Measurements from ENCODE around the gene ZGLP1.
"Not testable (repeated sequence)": the region's sequence is repeated elsewhere in the genome, so short reads cannot be mapped to it uniquely, and the experiment has no call there.

ZGLP1 gene

DNA sequence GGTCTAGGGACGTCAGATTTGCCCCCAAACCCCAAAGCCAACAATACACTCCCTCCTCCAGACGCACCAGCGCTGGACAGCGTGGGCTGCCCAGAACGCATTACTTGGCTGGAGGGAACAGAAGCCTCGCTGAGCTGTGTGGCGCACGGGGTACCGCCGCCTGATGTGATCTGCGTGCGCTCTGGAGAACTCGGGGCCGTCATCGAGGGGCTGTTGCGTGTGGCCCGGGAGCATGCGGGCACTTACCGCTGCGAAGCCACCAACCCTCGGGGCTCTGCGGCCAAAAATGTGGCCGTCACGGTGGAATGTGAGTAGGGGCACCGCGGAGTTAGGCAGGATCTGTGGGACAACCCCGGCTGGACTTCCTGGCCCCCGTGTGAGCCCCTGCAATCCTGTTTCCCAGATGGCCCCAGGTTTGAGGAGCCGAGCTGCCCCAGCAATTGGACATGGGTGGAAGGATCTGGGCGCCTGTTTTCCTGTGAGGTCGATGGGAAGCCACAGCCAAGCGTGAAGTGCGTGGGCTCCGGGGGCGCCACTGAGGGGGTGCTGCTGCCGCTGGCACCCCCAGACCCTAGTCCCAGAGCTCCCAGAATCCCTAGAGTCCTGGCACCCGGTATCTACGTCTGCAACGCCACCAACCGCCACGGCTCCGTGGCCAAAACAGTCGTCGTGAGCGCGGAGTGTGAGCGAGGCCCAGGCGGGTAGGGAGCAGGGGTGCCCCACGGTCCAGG, 15.8 kb downstream of the ZGLP1 start:
- no peak for DNase-seq (ENCODE audit: low spot score)

DNA sequence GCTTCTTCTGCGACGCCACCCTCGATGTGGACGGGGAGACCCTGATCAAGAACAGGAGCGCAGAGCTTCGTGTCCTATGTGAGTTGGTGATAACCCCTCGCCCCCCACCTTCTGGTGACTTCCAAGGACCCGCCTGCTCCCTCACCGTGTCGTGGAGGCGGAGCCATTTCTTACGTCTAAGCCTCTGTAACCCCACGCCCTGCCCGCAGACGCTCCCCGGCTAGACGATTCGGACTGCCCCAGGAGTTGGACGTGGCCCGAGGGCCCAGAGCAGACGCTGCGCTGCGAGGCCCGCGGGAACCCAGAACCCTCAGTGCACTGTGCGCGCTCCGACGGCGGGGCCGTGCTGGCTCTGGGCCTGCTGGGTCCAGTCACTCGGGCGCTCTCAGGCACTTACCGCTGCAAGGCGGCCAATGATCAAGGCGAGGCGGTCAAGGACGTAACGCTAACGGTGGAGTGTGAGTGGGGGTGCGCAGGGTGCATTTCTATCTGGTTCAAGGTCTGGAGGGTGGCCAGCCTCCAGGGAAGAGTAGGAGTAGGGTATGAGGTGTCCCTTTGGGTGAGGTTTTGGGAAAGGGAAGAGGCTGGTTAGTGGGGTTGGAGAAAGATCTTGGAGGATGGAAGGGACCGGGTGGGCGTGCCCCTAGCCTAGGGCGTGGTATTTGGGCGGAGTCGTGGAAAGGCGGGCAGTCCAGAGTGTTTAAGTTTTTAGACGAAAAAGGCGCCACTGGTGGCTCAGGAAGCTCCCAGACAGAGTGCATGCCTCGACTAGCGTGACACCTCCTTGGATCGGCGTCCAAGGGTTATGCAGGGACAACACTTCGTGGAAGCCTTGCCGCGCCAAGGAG, 16.6 kb downstream of the ZGLP1 start:
- peak; percentile 28 for DNase-seq (ENCODE audit: low spot score)

DNA sequence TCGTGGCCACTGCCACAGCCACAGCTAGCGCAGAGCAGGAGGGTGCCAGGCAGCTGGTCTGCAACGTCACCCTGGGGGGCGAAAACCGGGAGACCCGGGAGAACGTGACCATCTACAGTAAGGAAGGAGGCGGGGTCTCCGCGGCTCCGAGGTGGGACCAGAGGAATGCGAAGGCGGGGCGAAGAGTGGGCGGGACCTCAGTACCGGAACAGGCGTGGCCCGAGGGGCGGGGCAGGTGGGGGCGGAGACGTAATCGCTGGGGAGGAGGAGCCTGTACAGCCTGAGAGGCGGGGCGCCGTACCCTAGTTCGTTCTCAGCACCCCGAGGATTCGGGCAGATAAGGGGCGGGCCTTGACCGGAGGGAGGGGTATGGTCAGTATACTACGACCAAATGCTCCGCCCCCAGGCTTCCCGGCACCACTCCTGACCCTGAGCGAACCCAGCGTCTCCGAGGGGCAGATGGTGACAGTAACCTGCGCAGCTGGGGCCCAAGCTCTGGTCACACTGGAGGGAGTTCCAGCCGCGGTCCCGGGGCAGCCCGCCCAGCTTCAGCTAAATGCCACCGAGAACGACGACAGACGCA, 17.3 kb downstream of the ZGLP1 start:
- peak; percentile 96 for DNase-seq (ENCODE audit: low spot score)

DNA sequence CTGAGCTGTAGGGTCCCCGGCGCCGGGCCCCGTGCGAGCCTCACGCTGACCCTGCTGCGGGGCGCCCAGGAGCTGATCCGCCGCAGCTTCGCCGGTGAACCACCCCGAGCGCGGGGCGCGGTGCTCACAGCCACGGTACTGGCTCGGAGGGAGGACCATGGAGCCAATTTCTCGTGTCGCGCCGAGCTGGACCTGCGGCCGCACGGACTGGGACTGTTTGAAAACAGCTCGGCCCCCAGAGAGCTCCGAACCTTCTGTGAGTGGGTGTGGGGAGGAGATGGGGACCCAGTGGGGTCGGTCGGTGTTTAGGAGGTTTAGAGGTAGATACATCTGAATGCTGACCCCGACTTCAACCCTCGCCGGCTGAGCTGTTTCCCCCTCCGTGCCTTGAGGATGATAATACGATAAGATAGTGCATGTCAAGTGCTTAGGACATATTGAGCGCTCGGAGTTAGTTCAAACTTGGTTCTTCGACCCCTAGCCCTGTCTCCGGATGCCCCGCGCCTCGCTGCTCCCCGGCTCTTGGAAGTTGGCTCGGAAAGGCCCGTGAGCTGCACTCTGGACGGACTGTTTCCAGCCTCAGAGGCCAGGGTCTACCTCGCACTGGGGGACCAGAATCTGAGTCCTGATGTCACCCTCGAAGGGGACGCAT, 17.9 kb downstream of the ZGLP1 start:
- no peak for DNase-seq (ENCODE audit: low spot score)

DNA sequence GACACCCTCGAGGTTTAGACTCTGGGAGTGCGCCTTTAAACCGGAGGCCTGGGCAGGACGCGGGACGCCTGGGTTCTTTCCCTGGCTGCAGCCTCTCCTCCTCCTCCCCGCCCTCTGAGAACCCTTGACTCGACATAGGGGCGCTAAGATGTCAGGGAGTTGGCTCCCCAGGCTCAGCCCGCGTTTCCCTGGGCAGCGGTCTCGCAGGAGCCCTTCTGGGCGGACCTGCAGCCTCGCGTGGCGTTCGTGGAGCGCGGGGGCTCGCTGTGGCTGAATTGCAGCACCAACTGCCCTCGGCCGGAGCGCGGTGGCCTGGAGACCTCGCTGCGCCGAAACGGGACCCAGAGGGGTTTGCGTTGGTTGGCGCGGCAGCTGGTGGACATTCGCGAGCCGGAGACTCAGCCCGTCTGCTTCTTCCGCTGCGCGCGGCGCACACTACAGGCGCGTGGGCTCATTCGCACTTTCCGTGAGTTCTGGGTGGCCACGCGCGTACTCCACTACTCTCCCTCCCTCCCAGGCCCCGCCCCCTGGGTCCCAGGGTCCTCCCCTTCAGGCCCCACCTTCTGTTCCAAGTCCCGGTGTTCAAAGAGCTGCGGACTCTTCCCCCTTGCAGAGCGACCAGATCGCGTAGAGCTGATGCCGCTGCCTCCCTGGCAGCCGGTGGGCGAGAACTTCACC, 18.6 kb downstream of the ZGLP1 start:
- peak; percentile 89 for DNase-seq (ENCODE audit: low spot score)

DNA sequence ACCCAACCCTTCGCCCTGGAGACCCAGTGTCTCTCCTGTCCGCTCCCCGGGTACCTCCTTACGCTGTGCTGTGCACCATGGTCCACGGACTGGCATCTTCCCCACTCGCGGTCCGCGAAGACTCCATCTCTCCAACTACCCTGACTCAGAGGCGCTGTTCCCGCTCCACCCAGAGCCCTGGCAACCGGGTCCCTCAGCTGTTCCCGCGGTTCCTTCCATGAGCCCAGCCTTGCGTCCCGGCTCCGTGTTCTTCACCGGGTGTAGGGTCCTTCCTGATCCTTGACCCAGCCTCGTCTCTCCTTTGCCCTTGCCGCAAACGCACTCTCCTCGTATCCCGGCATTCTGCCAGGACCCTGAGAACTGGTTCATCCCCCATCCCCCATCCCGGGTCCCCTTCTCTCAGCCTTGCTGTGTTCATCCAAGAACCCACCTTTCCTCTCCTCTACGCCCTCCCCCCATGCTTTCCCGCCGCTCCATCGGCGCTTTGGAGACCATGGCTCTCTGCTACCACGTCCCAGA, 19.2 kb downstream of the ZGLP1 start:
- DNase-seq (ENCODE audit: low spot score) = peak; percentile 40

DNA sequence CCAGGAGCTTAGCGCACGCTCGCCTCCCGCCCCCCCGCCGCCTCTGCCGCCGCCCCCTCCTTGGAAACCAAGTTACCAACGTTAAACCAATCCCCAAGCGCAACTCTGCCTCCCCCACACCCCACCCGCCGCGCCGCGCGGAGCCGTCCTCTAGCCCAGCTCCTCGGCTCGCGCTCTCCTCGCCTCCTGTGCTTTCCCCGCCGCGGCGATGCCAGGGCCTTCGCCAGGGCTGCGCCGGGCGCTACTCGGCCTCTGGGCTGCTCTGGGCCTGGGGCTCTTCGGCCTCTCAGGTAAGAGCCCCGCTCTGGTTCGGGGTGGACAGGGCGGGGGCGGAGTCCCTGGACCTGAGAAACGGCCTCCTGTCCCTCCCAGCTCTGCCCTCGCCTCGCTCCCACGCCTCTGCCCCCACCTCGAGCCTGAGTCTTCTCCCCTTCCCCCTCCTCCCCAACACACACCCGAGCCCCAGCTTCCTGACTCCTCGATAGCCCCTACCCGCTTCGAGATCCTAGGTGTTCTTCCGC, 19.7 kb downstream of the ZGLP1 start, which contains the start of gene ICAM5:
TSS of gene ICAM5 (plus strand) at position 117 of the 521 bp plus-strand sequence. CDS start at position 209, 92 bp downstream.
- DNase-seq (ENCODE audit: low spot score) = no peak

DNA sequence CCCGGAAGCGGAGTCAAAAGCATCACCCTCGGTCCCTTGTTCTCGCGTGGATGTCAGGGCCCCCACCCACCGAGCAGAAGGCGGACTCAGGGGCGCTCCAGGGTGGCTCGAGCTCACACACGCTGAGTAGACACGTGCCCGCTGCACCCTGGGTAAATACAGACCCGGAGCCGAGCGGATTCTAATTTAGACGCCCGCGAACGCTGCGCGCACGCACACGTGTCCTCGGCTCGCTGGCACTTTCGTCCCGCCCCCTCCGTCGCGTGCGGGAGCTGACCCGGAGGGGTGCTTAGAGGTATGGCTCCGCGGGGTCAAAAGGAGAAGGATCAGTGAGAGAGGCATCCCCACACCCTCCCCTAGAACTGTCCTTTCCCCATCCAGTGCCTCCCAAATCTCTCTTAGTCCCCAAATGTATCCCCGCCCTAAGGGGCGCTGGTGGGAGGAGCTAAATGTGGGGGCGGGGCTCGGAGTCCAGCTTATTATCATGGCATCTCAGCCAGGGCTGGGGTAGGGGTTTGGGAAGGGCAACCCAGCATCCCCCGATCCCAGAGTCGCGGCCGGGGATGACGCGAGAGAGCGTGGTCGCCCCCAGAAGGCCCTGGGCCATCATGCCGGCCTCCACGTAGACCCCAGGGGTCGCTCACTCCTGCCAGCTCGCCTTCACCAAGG, 20.3 kb downstream of the ZGLP1 start:
- DNase-seq (ENCODE audit: low spot score) = peak; percentile 86

DNA sequence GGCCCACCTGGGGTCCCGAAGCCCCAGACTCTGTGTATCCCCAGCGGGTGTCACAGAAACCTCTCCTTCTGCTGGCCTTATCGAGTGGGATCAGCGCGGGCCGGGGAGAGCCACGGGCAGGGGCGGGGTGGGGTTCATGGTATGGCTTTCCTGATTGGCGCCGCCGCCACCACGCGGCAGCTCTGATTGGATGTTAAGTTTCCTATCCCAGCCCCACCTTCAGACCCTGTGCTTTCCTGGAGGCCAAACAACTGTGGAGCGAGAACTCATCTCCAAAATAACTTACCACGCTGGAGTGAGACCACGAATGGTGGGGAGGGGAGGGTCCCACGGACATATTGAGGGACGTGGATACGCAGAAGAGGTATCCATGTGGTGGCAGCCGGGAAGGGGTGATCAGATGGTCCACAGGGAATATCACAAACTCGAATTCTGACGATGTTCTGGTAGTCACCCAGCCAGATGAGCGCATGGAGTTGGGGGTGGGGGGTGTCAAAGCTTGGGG, 20.9 kb downstream of the ZGLP1 start:
- peak; percentile 97 for DNase-seq (ENCODE audit: low spot score)

DNA sequence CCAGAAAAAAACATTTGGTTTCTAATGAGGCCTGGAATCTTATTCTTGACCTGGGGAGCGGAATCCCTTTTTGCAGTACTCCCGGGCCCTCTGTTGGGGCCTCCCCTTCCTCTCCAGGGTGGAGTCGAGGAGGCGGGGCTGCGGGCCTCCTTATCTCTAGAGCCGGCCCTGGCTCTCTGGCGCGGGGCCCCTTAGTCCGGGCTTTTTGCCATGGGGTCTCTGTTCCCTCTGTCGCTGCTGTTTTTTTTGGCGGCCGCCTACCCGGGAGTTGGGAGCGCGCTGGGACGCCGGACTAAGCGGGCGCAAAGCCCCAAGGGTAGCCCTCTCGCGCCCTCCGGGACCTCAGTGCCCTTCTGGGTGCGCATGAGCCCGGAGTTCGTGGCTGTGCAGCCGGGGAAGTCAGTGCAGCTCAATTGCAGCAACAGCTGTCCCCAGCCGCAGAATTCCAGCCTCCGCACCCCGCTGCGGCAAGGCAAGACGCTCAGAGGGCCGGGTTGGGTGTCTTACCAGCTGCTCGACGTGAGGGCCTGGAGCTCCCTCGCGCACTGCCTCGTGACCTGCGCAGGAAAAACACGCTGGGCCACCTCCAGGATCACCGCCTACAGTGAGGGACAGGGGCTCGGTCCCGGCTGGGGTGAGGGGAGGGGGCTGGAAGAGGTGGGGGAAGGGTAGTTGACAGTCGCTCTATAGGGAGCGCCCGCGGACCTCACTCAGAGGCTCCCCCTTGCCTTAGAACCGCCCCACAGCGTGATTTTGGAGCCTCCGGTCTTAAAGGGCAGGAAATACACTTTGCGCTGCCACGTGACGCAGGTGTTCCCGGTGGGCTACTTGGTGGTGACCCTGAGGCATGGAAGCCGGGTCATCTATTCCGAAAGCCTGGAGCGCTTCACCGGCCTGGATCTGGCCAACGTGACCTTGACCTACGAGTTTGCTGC, 22.5 kb downstream of the ZGLP1 start, which contains the start of gene ICAM4:
TSS of gene ICAM4 (plus strand) at position 153 of the 935 bp plus-strand sequence. CDS start at position 211, 58 bp downstream.
- DNase-seq (ENCODE audit: low spot score) = no peak

DNA sequence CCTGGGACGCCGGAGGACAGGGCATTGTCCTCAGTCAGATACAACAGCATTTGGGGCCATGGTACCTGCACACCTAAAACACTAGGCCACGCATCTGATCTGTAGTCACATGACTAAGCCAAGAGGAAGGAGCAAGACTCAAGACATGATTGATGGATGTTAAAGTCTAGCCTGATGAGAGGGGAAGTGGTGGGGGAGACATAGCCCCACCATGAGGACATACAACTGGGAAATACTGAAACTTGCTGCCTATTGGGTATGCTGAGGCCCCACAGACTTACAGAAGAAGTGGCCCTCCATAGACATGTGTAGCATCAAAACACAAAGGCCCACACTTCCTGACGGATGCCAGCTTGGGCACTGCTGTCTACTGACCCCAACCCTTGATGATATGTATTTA, 24.2 kb downstream of the ZGLP1 start:
- no peak for DNase-seq (ENCODE audit: low spot score)

DNA sequence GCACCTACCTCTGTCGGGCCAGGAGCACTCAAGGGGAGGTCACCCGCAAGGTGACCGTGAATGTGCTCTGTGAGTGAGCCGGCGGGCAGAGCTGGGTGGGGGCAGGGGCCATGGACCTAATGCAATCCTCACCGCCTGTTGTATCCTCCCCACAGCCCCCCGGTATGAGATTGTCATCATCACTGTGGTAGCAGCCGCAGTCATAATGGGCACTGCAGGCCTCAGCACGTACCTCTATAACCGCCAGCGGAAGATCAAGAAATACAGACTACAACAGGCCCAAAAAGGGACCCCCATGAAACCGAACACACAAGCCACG, 24.7 kb downstream of the ZGLP1 start:
- no peak for DNase-seq (ENCODE audit: low spot score)

DNA sequence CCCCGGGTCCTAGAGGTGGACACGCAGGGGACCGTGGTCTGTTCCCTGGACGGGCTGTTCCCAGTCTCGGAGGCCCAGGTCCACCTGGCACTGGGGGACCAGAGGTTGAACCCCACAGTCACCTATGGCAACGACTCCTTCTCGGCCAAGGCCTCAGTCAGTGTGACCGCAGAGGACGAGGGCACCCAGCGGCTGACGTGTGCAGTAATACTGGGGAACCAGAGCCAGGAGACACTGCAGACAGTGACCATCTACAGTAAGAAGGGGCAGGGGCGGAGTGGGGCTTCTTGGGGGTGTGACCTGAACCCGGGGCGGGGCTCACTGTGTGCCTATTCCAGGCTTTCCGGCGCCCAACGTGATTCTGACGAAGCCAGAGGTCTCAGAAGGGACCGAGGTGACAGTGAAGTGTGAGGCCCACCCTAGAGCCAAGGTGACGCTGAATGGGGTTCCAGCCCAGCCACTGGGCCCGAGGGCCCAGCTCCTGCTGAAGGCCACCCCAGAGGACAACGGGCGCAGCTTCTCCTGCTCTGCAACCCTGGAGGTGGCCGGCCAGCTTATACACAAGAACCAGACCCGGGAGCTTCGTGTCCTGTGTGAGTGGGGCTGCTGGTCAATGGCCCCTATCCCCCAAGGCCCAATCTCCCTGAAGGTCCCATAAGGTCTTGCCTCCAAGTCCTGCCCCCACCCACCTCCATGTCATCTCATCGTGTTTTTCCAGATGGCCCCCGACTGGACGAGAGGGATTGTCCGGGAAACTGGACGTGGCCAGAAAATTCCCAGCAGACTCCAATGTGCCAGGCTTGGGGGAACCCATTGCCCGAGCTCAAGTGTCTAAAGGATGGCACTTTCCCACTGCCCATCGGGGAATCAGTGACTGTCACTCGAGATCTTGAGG, 25.3 kb downstream of the ZGLP1 start:
- DNase-seq (ENCODE audit: low spot score) = no peak

DNA sequence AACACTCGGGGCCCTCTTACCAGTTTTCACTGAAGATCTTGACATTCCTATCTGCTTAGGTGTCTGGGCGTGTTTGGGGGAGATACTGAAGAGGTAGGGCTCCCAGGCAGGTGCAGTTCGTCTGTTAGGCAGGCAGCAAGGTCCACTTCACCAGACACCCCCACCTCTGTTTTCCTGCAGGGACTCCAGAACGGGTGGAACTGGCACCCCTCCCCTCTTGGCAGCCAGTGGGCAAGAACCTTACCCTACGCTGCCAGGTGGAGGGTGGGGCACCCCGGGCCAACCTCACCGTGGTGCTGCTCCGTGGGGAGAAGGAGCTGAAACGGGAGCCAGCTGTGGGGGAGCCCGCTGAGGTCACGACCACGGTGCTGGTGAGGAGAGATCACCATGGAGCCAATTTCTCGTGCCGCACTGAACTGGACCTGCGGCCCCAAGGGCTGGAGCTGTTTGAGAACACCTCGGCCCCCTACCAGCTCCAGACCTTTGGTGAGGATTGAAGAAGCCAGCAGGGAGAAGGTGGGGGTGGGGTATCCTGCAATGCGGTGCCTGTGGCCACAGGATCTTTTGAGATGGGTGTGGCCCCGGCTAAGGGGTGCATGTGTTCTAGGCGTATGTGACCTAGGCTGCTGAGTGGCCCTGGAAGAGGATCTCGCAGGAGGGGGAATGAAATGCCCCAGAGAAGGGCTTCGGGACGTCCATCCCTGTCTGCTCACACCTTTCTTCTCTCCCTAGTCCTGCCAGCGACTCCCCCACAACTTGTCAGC, 26.1 kb downstream of the ZGLP1 start:
- no peak for DNase-seq (ENCODE audit: low spot score)

DNA sequence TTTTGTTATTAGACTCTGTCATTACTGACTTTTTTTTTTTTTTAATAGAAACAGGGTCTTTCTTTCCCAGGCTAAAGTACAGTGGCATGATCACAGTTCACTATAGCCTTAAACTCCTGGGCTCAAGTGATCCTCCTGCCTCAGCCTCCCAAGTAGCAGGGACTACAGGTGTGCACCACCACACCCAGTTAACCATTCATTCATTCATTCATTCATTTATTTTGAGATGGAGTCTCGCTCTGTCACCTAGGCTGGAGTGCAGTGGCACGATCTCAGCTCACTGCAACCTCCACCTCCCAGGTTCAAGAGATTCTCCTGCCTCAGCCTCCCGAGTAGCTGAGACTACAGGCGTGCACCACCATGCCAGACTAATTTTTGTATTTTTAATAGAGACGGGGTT, 27.6 kb downstream of the ZGLP1 start:
- DNase-seq (ENCODE audit: low spot score) = not testable (repeated sequence)

DNA sequence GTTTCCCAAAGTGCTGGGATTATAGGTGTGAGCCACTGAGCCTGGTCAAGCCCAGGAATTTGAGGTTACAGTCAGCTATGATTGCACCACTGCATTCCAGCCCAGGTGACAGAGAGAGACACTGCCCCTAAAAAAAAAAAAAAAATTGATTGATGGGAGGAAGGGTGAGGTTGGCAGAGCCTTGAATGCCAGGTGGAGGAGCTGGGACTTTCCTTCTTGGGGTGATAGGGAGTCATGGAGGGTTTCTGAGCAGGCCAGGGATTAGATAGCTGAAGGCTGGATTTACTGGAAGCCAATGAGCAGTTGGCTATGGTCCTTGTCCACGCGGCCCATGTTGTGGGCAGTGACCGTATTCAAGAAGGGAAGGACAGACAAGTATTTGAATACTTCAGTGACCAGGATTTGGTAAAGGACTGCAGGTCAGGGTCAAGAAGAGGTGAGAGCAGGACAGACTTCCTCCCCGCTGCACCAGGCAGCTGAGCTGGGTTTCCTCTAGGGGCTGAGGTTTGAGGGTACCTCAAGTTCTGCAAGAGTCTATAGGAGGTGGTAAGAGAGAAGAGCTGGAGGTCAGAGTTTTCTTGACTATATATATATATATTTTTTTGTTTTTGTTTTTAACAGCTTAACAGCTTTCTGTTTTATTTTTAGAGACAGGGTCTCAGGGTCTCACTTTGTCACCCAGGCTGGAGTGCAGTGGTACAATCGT, 29.7 kb downstream of the ZGLP1 start:
- DNase-seq (ENCODE audit: low spot score) = no peak

DNA sequence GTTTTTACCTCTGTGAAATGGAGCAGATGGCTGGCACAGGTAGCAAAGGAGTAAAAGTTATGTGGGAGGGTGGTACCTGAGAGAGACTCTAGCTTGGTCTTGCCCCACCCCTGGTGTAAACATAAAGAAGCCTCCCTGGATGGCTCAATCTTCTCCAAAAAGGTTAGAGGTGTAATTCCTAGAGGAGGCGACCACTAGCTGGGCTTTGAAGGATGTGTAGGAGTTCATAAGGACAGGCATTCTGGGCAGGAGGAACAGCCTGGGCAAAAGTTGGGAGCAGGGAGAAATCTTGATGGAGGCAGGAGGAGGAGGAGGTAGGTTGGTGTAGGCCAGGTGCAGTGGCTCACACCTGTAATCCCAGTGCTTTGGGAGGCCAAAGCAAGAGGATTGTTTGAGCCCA, 30.7 kb downstream of the ZGLP1 start:
- no peak for DNase-seq (ENCODE audit: low spot score)

All from HuH-7.5 (cell line).